Suppressor macrophage treated with lipopolysaccharide for 4 hours (primary cell): ENCODE measurements around the gene SOD1.

Experiments used
- DNase-seq: peaks from one replicate; pipeline ENCODE4 v3.0.0-alpha.2; 2020

The SOD1 gene

GRCh38 chr21:31686272-31686915, 26.9 kb downstream of the SOD1 start:
- DNase-seq: no peak

GRCh38 chr21:31687108-31687507, 27.6 kb downstream of the SOD1 start:
- DNase-seq: no peak

DNA sequence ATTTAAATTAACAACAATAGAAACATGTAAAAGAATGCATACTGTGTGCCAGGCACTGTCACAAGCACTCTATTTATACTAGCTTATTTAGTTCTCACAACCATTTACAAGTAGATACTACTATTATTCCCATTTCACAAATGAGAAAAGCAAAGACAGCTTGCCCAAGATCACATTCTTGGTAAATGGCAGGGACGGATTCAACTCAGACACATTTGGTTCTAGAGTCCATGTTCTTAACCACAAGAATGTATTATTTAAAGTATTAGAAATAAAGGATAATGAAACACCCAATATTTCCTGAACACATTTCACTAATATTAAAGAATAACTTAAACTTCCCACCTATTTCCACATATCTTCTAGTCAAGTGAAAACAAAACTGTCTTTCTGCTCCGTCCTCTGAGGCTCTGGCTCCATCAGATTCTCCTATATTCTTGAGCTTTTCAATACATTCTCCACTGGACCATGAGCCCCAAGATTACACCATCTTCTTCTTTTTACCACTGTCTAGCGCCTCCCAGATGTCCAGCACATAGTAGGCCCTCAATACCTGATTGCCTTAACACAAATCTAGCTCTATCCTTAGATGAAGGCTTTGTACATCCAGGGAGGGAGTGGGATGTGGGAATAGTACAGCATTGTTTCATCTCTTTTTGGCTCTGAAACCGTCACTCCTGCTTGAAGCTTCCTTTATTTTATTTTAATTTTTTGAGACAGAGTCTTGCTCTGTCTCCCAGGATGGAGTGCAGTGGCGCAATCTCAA, 29.3 kb downstream of the SOD1 start:
- no peak for DNase-seq

- no peak for DNase-seq
Measured at GRCh38 chr21:31693222-31693621, 33.7 kb downstream of the SOD1 start.

- no peak for DNase-seq
Measured at GRCh38 chr21:31696424-31696823, 36.9 kb downstream of the SOD1 start.

DNA sequence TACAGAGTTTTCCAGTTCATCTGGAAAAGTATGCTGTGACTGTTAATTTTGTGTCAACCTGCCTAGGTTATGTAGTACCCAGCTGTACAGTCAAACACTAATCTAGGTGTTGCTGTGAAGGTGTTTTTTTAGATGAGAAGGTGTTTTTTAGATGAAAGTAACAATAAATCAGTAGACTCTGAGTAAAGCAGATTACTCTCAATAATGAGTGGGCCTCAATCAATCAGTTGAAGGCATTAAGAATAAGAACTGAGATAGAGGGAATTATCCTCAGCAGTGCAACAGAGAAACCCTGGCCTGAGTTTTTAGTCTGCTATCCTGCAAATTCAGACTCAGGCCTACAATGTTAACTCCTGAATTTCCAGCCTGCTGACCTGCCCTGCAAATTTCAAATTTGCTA, 39.0 kb downstream of the SOD1 start:
- no peak for DNase-seq

GRCh38 chr21:31700040-31700439, 40.5 kb downstream of the SOD1 start:
- no peak for DNase-seq

DNA sequence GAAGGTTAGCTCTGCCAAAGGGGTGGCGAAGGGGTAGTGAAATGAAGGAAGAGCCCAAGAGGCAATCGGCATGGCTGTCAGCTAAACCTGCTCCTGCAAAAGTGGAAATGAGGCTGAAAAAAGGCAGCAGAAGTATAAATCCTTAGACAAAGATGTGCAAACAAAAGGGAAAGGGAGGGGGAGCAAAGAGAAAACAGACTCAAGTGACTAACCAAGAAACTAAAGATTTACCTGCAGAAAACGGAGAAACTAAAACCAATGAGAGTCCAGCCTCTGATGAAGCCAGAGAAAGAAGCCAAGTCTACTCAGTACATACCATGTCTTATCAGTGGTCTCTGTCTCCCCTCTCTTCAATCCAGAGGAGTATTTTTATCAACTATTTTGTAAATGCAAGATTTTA, 47.1 kb downstream of the SOD1 start:
- DNase-seq: no peak

DNA sequence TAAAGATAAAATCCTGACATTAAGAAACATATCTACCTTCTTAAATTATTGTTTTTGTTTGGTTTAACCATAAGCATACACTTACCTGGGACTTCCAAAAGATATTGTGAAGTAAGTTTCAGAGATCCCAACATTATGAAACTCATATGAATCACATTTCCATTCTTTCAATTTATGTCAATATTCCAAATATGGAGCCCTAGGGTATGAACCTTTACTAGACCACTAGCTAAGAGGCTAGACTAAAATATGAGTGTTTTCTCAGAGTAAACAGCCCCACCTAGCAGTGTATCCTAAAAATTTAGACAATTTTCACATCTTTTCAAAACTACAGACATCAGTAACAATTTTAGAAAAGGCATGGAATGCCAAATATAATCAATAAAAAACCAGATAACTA, 48.0 kb downstream of the SOD1 start:
- no peak for DNase-seq

- DNase-seq: no peak
Measured at GRCh38 chr21:31708541-31708940, 49.0 kb downstream of the SOD1 start.

DNA sequence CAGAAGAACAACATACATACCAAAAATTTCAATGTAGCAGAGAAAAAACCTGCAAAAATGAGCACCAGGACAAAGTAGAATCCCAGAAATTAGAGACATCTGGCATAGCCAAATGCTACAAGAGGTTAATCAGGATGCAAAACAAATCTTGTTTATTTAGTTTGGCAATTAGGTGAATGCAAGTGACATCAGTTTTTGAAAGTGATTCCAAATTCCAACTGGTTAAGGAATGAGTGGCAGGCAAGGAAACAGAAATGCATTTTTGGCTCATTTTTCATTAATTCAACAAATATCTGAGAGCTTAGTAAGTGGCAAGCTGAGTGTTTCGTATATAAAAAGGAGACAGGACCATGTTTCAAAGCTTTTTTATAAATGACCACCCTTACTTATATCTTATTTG, 51.1 kb downstream of the SOD1 start:
- no peak for DNase-seq

DNA sequence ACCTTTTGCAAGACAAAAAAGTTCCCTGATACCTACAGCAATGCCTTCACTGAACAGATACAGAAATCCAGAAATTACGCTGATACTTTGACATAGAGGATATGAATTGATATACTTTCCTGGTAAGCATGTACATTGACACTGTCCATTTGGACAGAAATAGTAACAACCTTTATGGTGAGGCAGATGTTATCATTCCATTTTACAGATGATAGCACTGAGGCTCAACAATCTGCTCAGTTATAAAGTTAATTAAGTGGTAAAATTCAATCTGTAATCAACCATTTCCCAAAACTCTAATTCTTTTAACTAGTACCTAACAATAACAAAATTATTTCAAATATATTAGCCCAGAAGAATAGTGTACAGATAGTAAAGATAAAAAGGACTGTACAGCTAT, 51.8 kb downstream of the SOD1 start:
- DNase-seq: no peak

GRCh38 chr21:31711745-31712285, 52.3 kb downstream of the SOD1 start:
- no peak for DNase-seq

DNA sequence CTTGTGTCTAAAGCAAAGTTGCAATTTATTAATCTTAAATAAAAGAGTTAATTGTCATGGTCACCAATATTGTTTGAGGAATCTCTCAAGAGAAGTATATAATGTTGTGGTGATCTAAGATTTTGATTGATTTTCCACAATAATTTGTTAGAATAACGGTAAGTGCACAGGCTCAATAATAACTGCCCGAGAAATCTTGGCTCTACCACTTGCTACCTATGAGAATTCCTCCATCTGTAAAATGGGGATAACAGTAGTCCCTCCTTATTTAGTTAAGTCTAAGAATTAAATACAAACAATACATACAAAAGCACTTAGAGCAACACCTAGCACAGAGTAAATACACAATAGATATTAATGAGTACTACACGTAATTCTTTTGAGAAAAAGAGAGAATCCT, 53.6 kb downstream of the SOD1 start:
- DNase-seq: no peak

DNA sequence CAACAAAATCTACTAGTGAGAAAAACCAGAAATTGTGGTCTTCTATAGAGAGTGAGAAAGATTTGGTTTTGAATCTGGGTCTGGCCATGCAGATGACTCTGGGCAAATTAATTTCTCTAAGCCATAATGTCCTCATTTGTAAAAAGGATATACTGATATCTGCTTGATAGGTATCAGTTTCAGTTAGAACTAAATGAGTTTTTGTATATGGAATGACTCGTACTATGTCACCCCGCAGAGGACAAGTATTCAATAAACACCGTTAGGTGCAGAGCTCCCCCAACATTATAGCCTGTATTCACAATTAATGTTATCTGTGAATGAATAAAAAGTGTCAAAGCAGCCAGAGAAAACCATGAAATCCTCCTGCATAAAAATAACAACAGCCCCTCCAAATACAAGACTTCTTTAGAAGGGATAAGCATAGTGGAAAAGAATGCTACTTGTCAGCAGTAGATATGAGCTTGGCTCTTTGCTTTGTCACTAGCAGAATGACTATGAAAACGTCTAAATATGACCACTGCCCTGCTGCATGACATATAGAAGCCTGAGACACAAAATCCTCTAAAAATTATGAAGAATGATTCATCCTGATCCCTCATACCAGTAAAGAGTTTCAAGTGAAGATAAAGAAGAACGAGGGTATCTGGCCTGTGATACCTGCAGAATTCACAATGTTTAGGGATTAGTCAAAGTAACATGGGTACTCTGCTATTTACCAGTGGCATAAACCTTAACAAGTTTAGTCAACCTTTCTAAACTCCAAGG, 54.7 kb downstream of the SOD1 start:
- no peak for DNase-seq

DNA sequence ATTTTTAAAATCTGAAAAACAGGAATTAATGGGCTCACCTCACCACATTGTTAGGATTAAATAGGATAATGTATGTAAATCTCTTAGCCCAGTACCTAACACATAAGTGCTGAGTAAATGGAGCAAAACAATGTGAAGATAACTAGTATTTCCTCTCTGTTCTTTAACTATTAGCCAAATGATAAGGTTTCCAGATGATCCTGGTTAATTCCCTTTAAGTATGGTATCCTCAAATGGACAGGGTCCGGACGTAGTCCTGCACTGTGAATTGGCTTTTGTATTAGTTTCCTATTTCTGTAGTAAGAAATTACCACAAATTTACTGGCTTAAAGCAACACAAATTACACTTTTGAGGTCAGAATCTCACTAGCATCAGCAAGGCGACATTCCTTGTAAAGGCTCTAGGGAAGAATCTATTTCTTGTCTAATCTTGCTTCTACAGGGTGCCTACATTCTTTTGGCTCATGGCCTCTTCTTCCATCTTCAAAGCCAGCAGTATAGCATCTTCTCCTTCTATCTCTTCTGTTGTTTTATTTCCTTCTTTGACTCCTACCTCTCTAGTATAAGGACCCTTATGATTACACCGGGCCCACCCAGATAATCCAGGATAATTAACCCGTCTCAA, 55.4 kb downstream of the SOD1 start:
- DNase-seq: no peak

- DNase-seq: no peak
Measured at GRCh38 chr21:31716106-31716505, 56.6 kb downstream of the SOD1 start.
